Thoracic aorta (tissue), 2 donors: ENCODE measurements around the gene C2CD2L. TPM values are rescaled to one million over a fixed set of nuclear protein-coding genes. Genes with fewer than 3 reads are reported as not detected.

ENCODE experiments used
- ATAC-seq: fragments of 150-250 bp; one replicate; pipeline ENCODE4 v1.8.0; 2017; ENCODE audit warnings: low read depth; ENCODE audit not compliant: insufficient number of reproducible peaks, low FRiP score
- DNase-seq: peaks from one replicate; pipeline ENCODE4 v3.0.0-alpha.2; 2020; ENCODE audit warnings: low spot score
- H3K27ac ChIP-seq, 2 donors: fragments of 200-600 bp; sonication (generic); 1 replicate in 1 of 2; 2 replicates in 1 of 2; pipeline ENCODE4 v1.5.1; 2016; ENCODE audit warnings: mild to moderate bottlenecking in 2 of 2, moderate library complexity in 2 of 2
- H3K27me3 ChIP-seq: fragments of 200-600 bp; sonication (generic); replicated peaks from 2 replicates; pipeline ENCODE4 v1.6.0; 2016; ENCODE audit warnings: mild to moderate bottlenecking; ENCODE audit not compliant: insufficient read depth
- H3K36me3 ChIP-seq: fragments of 200-600 bp; sonication (generic); one replicate; pipeline ENCODE4 v1.5.1; 2016
- H3K4me1 ChIP-seq, 2 donors: fragments of 200-600 bp; sonication (generic); 1 replicate in 1 of 2; 2 replicates in 1 of 2; pipeline versions ENCODE4 v1.5.1 to v1.6.0; 2016; ENCODE audit warnings: low read depth in 2 of 2, mild to moderate bottlenecking in 1 of 2; ENCODE audit not compliant: control insufficient read depth in 1 of 2
- H3K4me3 ChIP-seq: fragments of 200-600 bp; sonication (generic); 2 replicates; pipeline ENCODE4 v1.5.1; 2016; ENCODE audit warnings: mild to moderate bottlenecking
- H3K9me3 ChIP-seq: fragments of 200-600 bp; sonication (generic); 2 replicates; pipeline ENCODE4 v1.5.1; 2016
- total RNA-seq, 2 donors: library from RNA; depleted of rRNA; stranded (reverse); fragments of >200 nt; gene quantifications; one replicate each; pipeline versions ENCODE4 v1.1.0 to v1.2.3, GENCODE V29; 2016
- TF ChIP-seq, protein P1 (sequence below): fragments of 200-600 bp; sonication (generic); IDR thresholded peaks from one replicate; pipeline ENCODE4 v1.5.1; 2019; ENCODE audit warnings: antibody characterized with exemption

Gene C2CD2L
- total RNA-seq, 2 donors from 2014 or later: 10.0 to 13.4 TPM

GRCh38 chr11:119107538-119108145 is 498 bp downstream of the C2CD2L start:
- ATAC-seq (no peak), DNase-seq (no peak)
- H3K27me3 ChIP-seq: no peaks in the 10 kb centered on the region
- peak overlapping the region; percentile 99 for H3K4me3 ChIP-seq
- TF ChIP-seq, protein P1, sequence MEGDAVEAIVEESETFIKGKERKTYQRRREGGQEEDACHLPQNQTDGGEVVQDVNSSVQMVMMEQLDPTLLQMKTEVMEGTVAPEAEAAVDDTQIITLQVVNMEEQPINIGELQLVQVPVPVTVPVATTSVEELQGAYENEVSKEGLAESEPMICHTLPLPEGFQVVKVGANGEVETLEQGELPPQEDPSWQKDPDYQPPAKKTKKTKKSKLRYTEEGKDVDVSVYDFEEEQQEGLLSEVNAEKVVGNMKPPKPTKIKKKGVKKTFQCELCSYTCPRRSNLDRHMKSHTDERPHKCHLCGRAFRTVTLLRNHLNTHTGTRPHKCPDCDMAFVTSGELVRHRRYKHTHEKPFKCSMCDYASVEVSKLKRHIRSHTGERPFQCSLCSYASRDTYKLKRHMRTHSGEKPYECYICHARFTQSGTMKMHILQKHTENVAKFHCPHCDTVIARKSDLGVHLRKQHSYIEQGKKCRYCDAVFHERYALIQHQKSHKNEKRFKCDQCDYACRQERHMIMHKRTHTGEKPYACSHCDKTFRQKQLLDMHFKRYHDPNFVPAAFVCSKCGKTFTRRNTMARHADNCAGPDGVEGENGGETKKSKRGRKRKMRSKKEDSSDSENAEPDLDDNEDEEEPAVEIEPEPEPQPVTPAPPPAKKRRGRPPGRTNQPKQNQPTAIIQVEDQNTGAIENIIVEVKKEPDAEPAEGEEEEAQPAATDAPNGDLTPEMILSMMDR: no peak
- H3K4me1 ChIP-seq: peaks cover 16 to 48% of the 10 kb centered on the region in 2 donors
- peaks cover 14% of the 10 kb centered on the region for H3K36me3 ChIP-seq
- peak overlapping the region; percentile 65 to 77 for H3K27ac ChIP-seq
- no peaks in the 10 kb centered on the region for H3K9me3 ChIP-seq

- Histone ChIP-seq H3K36me3 (peaks cover 20% of the 10 kb centered on the region), H3K4me3 (peak overlapping the region; percentile 99), H3K27ac (peak overlapping the region; percentile 65 to 77), H3K4me1 (peaks cover 12 to 42% of the 10 kb centered on the region in 2 donors), H3K27me3 (no peaks in the 10 kb centered on the region), H3K9me3 (no peaks in the 10 kb centered on the region)
- ATAC-seq (no peak), DNase-seq (no peak)
- TF ChIP-seq, protein P1: no peak
Observed at GRCh38 chr11:119108146-119108856, 1.2 kb downstream of the C2CD2L start.

DNA sequence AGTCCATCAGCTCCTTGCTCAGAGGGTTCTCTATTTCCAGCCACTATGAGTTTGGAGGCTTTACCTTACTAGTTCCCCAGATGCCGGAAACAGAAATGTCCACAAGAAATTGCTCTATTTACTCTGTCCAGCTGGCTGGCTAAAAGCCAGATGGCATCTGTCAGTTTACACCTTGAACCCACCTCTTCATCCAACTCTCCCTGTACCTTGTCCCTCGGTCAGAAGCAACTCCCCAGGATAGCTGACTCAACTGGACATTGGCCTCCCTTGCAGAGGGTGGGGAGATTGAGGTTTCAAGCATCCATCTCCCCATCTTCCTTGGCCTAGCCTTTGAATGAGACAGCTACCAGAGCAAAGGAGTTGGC is 1.7 kb downstream of the C2CD2L start:
- peaks cover 10 to 37% of the 10 kb centered on the region in 2 donors for H3K4me1 ChIP-seq
- ATAC-seq (no peak), DNase-seq (no peak)
- TF ChIP-seq, protein P1: no peak
- no peaks in the 10 kb centered on the region for H3K9me3 ChIP-seq
- H3K27ac ChIP-seq: no peak overlapping the region
- H3K36me3 ChIP-seq: peaks cover 25% of the 10 kb centered on the region
- H3K27me3 ChIP-seq: no peaks in the 10 kb centered on the region
- peak overlapping the region; percentile 99 for H3K4me3 ChIP-seq

DNA sequence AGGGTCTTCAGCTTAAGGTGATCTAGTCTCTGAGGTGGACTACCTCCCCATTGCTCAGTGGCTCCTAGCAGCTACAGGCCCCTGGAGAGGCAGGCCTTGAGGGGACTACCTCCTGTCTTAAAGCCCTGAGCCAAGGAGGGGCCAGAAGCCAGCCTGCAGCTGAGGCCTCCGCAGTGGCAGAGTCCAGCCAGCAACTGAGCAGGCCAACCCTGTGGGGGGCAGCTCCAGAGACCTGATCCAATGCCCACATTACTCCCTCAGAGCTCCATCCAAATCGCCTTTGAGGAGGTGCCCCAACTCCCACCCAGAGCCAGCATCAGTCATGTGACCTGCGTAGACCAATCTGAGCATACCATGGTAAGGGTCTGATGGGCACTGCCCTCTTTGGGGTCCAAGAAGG is 2.7 kb downstream of the C2CD2L start:
- Histone ChIP-seq H3K4me3 (no peak overlapping the region), H3K27me3 (no peaks in the 10 kb centered on the region), H3K4me1 (peaks cover 10 to 37% of the 10 kb centered on the region in 2 donors), H3K27ac (no peak overlapping the region), H3K9me3 (no peaks in the 10 kb centered on the region), H3K36me3 (peaks cover 28% of the 10 kb centered on the region)
- TF ChIP-seq, protein P1: no peak
- no peak for DNase-seq
- ATAC-seq: no peak

DNA sequence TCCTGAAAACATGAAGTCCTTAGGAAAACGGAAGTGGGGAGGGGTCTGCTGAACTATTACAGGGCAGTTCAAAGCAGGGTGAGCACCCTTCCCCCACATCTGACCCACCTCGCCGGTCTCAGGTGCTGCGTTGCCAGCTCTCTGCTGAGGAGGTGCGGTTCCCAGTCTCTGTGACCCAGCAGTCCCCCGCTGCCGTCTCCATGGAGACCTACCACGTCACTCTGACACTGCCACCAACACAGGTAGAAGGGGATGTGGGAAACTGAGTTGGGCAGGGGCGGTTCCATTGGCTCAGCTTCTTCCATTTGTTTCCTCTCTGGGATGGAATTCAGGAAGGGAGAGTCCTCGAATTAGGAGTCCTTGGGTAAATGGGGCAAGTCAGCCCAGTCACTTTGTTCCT is 3.3 kb downstream of the C2CD2L start:
- no peak for DNase-seq
- Histone ChIP-seq H3K9me3 (no peaks in the 10 kb centered on the region), H3K36me3 (peaks cover 28% of the 10 kb centered on the region), H3K4me1 (peaks cover 10 to 37% of the 10 kb centered on the region in 2 donors), H3K27ac (no peak overlapping the region), H3K27me3 (no peaks in the 10 kb centered on the region), H3K4me3 (no peak overlapping the region)
- TF ChIP-seq, protein P1: no peak
- ATAC-seq: no peak
